OCI-LY7 (cell line): ENCODE results near the gene NAT9.

Source experiments
- CTCF ChIP-seq: fragments of 200-600 bp; sonication (generic); conservative IDR thresholded peaks from 2 replicates; pipeline ENCODE4 v1.5.1; 2014; ENCODE audit warnings: mild to moderate bottlenecking, antibody characterized with exemption, low read length, moderate library complexity, mixed read lengths
- EZH2phosphoT487 ChIP-seq: fragments of 200-600 bp; sonication (generic); IDR thresholded peaks from 2 replicates; pipeline ENCODE4 v1.6.1; 2018; ENCODE audit warnings: low read depth, borderline replicate concordance, mild to moderate bottlenecking, mixed run types, antibody characterized with exemption, low read length, moderate library complexity, mixed read lengths

- no peak for TF ChIP-seq CTCF
- TF ChIP-seq EZH2phosphoT487, result no peak
These were observed 14.7 kb downstream of the NAT9 start for GRCh38 chr17:74761419-74761818.
